ENCODE data around the gene CD151.

Gene CD151

DNA sequence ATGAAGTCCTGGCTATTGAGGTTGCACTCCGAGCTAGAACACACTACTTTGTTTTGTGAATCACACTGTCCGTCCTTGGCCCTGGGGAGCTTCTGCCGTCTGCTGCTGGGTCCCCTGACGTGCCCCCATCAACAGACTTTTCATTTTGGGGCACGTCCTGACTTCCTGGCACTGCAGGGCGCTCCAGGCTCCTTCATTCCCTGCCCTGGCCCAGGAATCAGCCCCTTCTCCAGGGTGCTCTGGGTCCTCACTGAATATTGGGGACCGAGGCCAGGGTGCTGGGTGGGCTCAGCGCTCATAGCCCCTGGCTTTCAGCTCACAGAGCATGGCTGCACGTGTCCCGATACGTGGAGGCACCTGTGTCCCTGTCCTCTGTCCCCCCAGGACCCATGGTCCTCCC, 32.1 kb downstream of the CD151 start:
- TF ChIP-seq, protein P1, sequence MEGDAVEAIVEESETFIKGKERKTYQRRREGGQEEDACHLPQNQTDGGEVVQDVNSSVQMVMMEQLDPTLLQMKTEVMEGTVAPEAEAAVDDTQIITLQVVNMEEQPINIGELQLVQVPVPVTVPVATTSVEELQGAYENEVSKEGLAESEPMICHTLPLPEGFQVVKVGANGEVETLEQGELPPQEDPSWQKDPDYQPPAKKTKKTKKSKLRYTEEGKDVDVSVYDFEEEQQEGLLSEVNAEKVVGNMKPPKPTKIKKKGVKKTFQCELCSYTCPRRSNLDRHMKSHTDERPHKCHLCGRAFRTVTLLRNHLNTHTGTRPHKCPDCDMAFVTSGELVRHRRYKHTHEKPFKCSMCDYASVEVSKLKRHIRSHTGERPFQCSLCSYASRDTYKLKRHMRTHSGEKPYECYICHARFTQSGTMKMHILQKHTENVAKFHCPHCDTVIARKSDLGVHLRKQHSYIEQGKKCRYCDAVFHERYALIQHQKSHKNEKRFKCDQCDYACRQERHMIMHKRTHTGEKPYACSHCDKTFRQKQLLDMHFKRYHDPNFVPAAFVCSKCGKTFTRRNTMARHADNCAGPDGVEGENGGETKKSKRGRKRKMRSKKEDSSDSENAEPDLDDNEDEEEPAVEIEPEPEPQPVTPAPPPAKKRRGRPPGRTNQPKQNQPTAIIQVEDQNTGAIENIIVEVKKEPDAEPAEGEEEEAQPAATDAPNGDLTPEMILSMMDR (IDR thresholded peaks at IDR 0.05; ENCODE audit: low read depth, low read length) = no peak
- no peak for DNase-seq (ENCODE audit: extremely low read depth, low read depth)

DNA sequence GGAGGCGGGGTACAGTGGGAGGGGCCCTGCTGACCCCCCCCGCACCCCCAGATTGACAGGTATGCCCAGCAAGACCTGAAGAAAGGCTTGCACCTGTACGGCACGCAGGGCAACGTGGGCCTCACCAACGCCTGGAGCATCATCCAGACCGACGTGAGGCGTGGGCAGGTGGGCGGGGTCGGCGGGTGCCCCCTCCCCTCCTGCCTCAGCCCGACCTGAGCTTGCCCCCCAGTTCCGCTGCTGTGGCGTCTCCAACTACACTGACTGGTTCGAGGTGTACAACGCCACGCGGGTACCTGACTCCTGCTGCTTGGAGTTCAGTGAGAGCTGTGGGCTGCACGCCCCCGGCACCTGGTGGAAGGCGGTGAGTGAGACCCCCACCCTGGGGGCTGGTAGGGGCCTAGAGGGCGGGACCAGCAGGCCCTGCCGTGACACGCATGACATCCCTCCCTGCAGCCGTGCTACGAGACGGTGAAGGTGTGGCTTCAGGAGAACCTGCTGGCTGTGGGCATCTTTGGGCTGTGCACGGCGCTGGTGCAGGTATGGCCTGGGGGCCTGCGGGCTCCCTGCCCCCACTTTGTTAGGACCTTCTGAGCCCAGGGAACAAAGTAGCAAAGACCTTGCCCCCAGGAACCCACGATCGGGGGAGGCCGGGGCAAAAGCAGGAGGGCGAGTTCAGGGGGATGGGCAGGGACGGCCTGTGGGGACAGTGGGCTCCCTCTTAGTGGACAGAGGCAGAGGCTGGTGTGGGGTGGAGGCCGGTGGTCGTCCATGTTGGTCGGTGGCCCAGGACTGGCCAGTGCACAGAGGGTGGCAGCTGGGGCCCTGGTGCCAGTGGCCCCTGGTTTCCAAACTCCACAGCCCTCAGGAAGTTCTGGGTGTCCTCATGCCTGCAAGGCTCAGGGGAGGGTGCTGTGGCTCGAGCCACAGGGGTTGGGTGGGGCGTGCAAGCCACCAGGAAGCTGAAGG, 33.0 kb downstream of the CD151 start:
- DNase-seq (ENCODE audit: extremely low read depth, low read depth) = no peak
- TF ChIP-seq, protein P1 (IDR thresholded peaks at IDR 0.05; ENCODE audit: low read depth, low read length) = no peak

DNA sequence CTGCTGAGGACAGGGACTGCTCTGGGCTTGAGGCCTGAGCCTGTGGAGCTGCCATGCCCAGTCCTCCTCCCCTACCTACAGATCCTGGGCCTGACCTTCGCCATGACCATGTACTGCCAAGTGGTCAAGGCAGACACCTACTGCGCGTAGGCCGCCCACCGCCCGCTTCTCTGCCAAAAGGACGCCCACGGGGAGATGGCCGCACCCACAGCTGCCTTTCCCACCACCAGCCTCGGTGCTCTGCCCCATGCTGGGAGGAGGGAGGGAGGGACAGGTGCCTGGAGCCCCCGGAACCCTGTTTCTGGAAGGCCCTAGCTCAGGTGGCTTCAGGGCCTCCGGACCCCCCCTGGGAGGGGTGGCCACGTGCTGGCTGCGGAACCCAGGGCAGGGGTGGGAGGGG, 33.7 kb downstream of the CD151 start:
- TF ChIP-seq, protein P1 (IDR thresholded peaks at IDR 0.05; ENCODE audit: low read depth, low read length) = no peak
- DNase-seq (ENCODE audit: extremely low read depth, low read depth) = no peak

DNA sequence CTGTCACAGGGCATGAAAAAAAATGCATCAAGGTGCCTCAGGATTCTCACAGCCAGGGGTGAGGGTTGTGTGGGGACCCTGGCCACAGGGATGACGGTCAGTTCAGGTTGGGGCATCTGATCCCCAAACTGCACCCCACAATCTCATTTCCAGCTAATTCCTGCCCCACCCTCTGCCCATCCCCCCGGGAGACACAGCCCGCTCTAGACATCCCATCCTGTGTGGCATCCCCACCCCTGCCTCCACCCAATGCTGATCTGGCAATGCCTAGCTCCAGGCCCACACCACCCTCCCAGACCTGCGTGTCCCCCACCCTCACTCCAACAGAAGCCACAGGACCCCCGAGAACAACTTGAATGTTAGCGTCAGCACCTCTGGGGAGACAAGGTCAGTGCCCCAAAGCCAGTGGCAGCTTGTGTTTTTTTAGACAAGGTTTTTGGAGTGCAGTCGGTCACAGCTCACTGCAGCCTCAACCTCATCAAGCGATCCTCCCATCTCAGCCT, 35.2 kb downstream of the CD151 start:
- DNase-seq (ENCODE audit: extremely low read depth, low read depth) = no peak
- TF ChIP-seq, protein P1 (IDR thresholded peaks at IDR 0.05; ENCODE audit: low read depth, low read length) = no peak

DNA sequence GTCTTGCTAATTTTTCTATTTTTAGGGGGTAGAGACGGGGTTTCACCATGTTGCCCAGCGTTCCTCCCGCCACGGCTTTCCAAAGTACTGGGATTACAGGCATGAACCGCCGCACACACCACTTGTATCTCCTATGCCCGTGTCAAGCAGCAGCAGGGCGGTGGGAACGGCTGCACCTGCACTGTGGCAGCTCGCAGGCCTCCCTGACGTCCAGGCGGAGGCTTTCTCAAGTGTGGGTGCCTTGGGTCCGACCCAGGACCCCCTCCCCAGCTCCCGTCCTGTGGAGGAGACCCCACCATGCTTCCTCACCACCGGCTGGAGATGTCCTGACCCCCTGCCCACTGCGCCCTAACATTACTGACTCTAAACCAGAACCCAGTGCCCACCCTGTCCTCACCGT, 35.6 kb downstream of the CD151 start:
- TF ChIP-seq, protein P1 (IDR thresholded peaks at IDR 0.05; ENCODE audit: low read depth, low read length) = no peak
- no peak for DNase-seq (ENCODE audit: extremely low read depth, low read depth)

DNA sequence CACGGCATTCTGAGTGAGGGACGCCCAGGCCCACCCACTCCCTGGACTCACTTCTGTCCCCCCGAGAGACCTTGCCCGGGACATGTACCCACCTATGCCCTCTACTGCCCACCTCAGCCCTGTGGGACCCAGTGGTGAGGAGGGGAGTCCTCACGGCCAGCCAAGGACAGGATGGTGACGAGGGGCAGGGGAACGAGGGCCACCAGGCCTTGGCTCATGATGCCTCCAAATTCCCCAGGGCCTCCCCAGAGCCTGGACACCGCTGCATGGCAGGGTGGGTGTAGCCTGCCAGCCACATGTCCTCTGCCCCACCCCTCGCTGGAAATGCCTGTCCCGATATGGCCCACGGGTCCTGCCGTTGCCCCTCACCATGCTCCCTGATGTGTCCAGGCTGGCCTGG, 36.0 kb downstream of the CD151 start:
- TF ChIP-seq, protein P1 (IDR thresholded peaks at IDR 0.05; ENCODE audit: low read depth, low read length) = no peak
- no peak for DNase-seq (ENCODE audit: extremely low read depth, low read depth)

DNA sequence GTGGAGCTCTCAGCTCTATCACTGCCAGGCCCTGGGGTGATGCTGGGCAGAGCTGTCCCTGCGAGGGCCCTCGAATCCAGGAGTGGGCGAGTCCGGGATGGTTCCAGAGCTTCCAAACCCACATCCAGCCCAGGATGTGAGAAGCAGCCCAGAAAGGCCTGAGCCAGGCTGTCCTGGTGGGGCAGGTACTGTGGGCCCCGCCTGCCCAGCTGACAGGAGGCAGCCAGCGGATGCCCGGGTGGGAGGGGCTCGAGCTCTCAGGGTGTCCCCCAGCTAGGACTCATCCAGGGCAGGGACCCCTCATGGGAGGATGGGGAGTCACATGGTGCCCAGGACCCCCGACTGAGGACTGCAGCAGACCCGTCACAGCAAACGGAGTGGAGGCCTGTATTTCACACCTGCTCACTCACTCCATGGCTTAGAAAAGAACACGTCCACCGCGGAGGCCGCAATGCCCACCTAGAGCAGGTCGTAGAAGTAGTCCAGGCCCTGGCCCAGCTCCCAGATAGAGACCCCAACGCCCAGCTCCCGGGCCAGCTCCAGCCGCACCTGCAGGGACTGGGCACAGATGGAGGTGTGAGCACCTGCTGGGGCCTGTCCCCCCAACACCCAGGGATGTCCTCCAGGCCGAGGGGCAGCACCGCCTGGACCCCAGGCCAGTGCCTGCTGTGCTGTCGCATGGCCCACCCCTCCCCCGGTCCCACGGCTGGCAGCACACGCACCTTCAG, 36.8 kb downstream of the CD151 start:
- TF ChIP-seq, protein P1 (IDR thresholded peaks at IDR 0.05; ENCODE audit: low read depth, low read length) = no peak
- no peak for DNase-seq (ENCODE audit: extremely low read depth, low read depth)
